GM12801 (cell line): Measurements from ENCODE around the gene GHRHR.

Source experiments
- TF ChIP-seq, protein P1 (sequence below): IDR thresholded peaks from one replicate; pipeline ENCODE4 v1.5.1; 2011; ENCODE audit warnings: control low read depth; ENCODE audit not compliant: insufficient read length; ENCODE audit errors: extremely low read depth

Gene GHRHR

DNA sequence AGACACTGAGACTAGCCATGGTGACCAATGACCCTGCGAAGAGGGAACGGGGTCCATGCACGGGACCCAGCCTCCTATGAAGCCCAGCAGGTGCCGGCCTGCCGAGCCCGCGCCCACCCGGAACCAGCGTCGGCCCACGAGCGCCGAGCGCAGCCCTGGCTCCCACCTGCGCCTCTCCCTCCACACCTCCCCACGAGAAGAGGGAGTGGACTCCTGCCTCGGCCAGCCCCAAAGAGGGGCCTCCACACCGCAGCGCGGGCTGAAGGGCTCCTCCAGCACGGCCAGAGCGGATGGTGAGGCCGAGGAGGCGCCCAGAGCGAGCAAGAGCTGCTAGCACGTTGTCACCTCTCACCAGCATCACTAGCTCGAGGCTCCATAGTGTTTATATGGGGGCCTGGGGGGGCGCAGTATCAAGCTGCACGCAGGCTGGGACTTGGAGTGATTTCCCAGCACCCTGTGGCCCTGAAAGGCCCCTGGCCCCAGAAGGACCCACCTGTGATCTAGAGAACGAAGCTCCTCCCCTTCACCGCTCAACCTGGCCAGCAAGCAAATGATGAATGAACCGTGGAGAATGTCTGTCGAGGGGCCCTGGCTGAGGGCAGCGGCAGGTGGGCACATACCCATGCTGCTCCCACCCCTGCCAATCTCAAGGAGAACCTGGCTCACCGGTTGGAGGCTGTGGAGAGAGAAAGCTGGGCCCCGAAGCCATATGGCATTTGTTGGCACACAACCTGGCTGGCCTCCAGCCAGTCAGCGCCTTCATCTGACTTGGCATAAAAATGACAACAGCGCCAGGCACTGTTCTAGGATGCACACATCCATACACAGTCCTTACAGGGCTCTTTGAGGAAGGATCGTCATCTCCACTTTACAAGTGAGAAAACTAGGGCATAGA is 30.7 kb downstream of the GHRHR start:
- TF ChIP-seq, protein P1, sequence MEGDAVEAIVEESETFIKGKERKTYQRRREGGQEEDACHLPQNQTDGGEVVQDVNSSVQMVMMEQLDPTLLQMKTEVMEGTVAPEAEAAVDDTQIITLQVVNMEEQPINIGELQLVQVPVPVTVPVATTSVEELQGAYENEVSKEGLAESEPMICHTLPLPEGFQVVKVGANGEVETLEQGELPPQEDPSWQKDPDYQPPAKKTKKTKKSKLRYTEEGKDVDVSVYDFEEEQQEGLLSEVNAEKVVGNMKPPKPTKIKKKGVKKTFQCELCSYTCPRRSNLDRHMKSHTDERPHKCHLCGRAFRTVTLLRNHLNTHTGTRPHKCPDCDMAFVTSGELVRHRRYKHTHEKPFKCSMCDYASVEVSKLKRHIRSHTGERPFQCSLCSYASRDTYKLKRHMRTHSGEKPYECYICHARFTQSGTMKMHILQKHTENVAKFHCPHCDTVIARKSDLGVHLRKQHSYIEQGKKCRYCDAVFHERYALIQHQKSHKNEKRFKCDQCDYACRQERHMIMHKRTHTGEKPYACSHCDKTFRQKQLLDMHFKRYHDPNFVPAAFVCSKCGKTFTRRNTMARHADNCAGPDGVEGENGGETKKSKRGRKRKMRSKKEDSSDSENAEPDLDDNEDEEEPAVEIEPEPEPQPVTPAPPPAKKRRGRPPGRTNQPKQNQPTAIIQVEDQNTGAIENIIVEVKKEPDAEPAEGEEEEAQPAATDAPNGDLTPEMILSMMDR: no peak

DNA sequence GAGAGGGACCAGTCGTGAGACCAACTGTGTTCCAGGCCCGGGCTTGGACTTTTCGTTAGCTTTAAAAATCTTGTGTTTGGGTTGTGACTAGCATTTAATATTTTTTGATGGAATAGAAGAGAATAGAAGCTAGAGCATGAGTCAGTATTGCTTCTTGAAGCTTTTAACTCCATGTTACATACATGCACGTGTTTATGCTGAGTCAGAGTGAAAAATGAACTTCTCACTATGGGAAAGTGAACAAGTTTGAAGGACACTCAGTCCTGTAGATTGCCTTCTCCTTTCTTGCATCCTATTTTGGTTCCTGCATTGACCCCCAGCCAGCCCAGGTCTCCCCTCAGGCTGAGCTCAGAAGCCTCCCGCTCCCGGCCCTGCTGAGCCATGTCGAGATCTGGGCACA is 31.8 kb downstream of the GHRHR start:
- TF ChIP-seq, protein P1: no peak

DNA sequence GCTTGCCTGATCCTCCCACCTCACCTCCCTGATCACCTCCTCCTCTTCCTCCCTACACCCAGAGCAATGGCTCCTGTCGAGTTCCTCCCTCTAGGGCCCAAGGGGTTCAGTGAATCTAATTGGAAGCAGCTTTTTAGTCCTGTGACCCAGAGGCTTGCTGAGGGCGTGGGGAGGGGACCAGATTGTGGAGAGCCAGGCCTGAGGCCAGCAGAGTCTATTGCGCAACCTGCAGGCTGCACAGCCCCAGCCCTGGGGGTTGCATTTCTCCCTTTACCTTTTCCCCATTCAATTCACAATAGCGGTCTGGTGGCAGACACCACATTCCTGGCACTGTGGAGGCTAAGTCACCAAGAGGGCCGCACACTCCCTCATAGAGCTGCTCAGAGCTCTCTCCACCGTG is 32.5 kb downstream of the GHRHR start:
- TF ChIP-seq, protein P1: no peak

DNA sequence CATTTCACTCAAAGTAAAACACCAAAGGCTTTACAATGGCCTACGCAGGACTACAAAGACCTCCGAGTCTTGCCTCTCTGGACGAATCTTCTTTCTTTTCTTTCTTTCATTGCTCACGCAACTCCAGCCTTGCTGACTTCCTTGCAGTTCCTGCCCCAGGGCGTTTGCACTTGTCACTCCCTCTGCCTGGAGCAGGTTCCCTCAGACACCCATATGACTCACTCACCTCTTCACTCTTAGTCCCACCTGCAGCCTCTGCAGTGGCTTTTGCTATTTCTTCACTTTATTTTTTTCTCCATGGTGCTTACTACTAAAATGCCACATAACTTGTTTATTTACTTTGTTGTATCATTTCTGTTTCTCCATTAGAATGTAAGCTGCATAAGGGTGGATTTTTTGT is 33.1 kb downstream of the GHRHR start:
- TF ChIP-seq, protein P1: no peak

DNA sequence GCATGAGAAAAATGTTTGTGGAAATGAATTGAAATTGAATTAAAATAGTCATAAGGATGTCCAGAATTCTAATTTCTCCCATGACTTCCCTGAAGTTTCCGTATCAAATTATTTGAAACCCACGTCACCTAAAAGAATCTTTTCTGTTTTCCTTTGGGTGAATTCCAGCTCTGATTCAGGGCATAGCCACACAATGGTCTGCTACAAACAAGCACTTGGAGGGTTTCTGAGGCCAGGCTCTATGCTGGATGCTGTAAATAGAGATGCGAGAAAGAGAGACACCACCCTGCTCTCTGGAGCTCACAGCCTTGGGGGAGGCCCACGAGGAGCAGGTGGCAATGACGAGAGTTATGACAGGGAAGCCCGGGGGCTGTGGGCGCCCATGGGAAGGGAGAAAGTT is 33.6 kb downstream of the GHRHR start:
- TF ChIP-seq, protein P1: no peak

DNA sequence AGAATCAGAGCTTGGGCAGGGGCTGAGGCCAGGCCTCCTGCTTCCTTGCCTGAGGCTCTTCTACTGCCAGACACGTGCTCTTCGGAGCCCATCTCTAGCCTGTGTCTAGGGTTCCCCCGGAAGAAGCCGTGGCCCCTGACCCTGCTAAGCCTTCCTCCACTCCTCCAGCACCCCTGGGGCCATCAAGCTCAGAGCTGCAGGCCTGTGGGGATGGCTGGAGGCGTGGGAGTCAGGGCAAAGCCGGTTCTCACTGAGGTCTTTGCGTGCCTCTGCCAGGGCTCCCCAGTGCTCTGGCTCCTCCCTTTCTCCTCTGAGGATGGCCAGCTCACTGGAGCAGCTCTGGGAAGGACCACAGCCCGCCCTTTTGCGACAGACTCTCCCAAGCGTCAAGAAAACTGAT is 34.4 kb downstream of the GHRHR start:
- TF ChIP-seq, protein P1: no peak

DNA sequence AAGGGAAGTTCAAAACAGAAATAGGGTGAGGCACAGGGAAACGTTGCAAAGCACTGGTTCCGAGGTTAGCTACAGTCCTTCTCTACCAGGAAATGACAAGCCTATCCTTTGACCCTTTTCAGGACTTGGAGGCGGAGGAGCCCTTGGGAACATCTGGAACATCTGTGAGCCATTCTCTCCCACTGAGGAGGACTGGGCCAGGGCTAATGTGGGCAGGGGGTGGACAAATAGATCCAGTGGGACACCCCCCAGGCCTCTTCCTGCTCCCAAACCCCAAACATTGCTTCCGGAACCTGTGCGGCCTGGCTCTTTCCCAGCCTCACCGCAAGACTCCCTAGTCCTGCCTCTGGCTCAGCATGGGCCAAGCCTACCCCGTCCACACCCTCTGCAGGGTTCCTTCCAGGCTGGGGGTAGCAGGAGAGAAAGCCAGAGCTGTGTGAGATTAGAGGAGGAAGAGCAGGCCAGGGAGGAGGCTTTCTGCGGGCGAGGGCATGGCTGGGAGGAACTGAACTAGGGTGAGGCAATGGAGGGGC is 36.5 kb downstream of the GHRHR start:
- TF ChIP-seq, protein P1: no peak
